Measurements from ENCODE around the gene SEC14L3.

GRCh38 chr22:30508216-30508615, 36.4 kb upstream of the SEC14L3 start:
- TF ChIP-seq CTCF (tag by site-specific recombination; IDR thresholded peaks at IDR 0.05) (no peak), SP2 (tag by site-specific recombination; IDR thresholded peaks at IDR 0.05) (no peak), ZNF274 (IDR thresholded peaks at IDR 0.05; ENCODE audit: low read length) (no peak), ZNF274 (tag by site-specific recombination; IDR thresholded peaks at IDR 0.05; ENCODE audit: borderline replicate concordance) (no peak), TCF7L2 (IDR thresholded peaks at IDR 0.05; ENCODE audit: borderline replicate concordance, low read depth, low read length) (no peak), ZNF292 (tag by site-specific recombination; IDR thresholded peaks at IDR 0.05; ENCODE audit: borderline replicate concordance, low read depth) (no peak), ZBTB17 (tag by site-specific recombination; IDR thresholded peaks at IDR 0.05) (no peak), SCRT2 (tag by site-specific recombination; IDR thresholded peaks at IDR 0.05) (no peak), ZNF37A (tag by site-specific recombination; IDR thresholded peaks at IDR 0.05) (no peak)
- TF ChIP-seq, protein P1, sequence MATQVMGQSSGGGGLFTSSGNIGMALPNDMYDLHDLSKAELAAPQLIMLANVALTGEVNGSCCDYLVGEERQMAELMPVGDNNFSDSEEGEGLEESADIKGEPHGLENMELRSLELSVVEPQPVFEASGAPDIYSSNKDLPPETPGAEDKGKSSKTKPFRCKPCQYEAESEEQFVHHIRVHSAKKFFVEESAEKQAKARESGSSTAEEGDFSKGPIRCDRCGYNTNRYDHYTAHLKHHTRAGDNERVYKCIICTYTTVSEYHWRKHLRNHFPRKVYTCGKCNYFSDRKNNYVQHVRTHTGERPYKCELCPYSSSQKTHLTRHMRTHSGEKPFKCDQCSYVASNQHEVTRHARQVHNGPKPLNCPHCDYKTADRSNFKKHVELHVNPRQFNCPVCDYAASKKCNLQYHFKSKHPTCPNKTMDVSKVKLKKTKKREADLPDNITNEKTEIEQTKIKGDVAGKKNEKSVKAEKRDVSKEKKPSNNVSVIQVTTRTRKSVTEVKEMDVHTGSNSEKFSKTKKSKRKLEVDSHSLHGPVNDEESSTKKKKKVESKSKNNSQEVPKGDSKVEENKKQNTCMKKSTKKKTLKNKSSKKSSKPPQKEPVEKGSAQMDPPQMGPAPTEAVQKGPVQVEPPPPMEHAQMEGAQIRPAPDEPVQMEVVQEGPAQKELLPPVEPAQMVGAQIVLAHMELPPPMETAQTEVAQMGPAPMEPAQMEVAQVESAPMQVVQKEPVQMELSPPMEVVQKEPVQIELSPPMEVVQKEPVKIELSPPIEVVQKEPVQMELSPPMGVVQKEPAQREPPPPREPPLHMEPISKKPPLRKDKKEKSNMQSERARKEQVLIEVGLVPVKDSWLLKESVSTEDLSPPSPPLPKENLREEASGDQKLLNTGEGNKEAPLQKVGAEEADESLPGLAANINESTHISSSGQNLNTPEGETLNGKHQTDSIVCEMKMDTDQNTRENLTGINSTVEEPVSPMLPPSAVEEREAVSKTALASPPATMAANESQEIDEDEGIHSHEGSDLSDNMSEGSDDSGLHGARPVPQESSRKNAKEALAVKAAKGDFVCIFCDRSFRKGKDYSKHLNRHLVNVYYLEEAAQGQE (tag by site-specific recombination; IDR thresholded peaks at IDR 0.05): no peak
- TF ChIP-seq, protein P2, sequence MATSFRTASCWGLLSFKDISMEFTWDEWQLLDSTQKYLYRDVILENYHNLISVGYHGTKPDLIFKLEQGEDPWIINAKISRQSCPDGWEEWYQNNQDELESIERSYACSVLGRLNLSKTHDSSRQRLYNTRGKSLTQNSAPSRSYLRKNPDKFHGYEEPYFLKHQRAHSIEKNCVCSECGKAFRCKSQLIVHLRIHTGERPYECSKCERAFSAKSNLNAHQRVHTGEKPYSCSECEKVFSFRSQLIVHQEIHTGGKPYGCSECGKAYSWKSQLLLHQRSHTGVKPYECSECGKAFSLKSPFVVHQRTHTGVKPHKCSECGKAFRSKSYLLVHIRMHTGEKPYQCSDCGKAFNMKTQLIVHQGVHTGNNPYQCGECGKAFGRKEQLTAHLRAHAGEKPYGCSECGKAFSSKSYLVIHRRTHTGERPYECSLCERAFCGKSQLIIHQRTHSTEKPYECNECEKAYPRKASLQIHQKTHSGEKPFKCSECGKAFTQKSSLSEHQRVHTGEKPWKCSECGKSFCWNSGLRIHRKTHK (tag by site-specific recombination; IDR thresholded peaks at IDR 0.05): no peak
- TF ChIP-seq, protein P3, sequence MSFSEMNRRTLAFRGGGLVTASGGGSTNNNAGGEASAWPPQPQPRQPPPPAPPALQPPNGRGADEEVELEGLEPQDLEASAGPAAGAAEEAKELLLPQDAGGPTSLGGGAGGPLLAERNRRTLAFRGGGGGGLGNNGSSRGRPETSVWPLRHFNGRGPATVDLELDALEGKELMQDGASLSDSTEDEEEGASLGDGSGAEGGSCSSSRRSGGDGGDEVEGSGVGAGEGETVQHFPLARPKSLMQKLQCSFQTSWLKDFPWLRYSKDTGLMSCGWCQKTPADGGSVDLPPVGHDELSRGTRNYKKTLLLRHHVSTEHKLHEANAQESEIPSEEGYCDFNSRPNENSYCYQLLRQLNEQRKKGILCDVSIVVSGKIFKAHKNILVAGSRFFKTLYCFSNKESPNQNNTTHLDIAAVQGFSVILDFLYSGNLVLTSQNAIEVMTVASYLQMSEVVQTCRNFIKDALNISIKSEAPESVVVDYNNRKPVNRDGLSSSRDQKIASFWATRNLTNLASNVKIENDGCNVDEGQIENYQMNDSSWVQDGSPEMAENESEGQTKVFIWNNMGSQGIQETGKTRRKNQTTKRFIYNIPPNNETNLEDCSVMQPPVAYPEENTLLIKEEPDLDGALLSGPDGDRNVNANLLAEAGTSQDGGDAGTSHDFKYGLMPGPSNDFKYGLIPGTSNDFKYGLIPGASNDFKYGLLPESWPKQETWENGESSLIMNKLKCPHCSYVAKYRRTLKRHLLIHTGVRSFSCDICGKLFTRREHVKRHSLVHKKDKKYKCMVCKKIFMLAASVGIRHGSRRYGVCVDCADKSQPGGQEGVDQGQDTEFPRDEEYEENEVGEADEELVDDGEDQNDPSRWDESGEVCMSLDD (tag by site-specific recombination; IDR thresholded peaks at IDR 0.05): no peak
